ENCODE results near the gene MEX3D.
"Not testable (repeated sequence)": the region's sequence is repeated elsewhere in the genome, so short reads cannot be mapped to it uniquely, and the experiment has no call there.

Gene MEX3D

GRCh38 chr19:1553415-1553814 is 14.7 kb downstream of the MEX3D start:
- no peak for DNase-seq (ENCODE audit: insufficient read length, low spot score)
- no peak for TF ChIP-seq POLR2A (IDR thresholded peaks at IDR 0.05; ENCODE audit: low read depth, low read length)
- FAIRE-seq, result no peak

DNA sequence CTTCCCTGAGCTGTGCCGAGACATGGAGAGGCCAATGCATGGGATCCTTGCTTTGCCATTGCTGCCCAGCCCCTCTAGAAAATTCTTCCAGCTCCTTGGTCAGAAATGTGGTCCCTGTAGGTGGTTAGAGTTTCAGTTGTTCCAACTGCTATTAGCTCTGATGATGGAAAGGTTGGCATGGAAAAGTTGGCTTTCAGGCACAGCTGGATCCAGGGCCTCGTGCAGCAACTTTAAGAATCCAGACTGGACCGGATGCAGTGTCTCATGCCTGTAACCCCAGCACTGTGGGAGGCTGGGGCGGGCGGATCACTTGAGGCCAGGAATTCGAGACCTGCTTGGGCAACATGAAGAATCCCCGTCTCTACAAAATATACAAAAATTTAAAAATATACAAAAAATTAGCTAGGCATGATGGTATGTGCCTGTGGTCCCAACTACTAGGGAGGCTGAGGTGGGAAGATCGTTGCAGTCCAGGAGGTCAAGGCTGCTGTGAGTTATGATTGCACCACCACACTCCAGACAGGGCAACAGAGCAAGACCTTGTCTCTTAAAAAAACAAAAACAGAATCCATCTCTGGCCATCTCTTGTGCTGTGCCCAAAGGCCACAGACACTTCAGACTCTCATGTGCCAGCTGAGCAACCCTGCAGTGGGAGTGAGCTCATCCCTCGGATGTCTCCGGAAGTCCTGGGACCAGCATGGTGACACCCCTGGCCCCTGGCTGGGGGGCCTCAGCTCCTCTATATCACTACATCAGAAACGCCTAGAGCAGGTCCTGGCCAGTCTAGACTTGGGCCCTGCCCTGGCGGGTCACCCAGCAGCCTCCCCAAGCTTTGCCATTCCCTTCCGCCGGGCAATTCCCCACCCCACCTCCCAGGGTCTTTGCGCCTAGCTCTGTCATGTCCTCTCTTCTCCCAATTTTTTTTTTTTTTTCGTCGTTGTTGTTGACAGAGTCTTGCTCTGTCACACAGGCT is 16.8 kb downstream of the MEX3D start:
- FAIRE-seq, result no peak
- TF ChIP-seq POLR2A (IDR thresholded peaks at IDR 0.05; ENCODE audit: low read depth, low read length), result no peak
- no peak for DNase-seq (ENCODE audit: insufficient read length, low spot score)

DNA sequence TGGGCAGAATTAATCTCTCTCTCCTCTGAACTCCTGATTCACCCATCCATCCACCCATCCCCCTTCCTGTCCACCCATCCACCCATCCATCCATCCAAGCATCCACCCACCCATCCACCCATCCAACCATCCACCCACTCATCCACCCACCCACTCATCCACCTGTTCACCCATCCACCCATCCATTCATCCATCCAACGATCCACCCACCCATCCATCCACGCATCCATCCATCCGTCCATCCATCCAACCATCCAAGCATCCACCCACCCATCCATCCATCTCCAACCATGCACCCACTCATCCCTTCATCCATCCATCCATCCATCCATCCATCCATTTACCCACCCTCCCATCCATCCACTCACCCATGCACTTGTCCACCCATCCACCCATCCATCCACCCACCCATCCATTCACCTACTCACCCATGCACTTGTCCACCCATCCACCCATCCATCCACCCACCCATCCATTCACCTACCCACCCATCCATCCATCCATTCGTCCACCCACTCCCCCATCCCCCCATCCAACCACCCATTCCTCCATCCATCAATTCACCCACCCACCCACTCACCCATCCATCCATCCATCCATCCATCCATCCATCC is 18.7 kb downstream of the MEX3D start:
- no peak for FAIRE-seq
- DNase-seq (ENCODE audit: insufficient read length, low spot score), result no peak
- TF ChIP-seq POLR2A (IDR thresholded peaks at IDR 0.05; ENCODE audit: low read depth, low read length), result no peak

- FAIRE-seq (no peak), DNase-seq (ENCODE audit: insufficient read length, low spot score) (no peak)
- no peak for TF ChIP-seq POLR2A (IDR thresholded peaks at IDR 0.05; ENCODE audit: low read depth, low read length)
Observed at GRCh38 chr19:1540365-1540925, 27.7 kb downstream of the MEX3D start.

DNA sequence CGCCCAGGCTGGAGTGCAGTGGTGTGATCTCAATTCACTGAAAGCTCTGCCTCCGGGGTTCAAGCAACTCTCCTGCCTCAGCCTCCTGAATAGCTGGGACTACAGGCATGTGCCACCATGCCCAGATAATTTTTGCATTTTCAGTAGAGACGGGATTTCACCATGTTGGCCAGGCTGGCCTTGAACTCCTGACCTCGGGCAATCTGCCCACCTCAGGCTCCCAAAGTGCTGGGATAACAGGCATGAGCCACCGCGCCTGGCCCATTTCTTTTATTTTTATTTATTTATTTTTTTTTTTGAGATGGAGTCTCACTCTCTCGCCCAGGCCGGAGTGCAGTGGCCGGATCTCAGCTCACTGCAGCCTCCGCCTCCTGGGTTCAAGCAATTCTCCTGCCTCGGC is 28.4 kb downstream of the MEX3D start:
- not testable (repeated sequence) for FAIRE-seq; DNase-seq (ENCODE audit: insufficient read length, low spot score)

DNA sequence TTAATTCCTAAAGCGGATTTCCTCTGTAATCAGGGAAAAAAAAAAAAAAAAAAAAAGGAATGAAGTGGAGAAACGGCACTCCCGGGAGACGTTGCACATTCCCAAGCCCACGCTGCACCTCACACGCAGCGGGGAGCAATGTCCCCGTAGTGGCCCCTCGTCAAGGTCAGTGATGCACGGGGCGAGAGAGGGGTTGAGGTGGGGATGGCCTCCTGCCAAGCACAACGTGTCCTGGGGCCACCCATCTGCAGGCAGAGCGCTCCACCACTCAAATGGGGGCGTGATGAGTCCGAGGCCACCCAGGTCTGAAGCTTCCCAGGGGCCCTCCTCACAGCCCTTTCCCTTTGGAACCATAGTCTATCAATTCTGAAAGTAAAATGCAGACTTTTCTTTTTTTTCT is 29.1 kb downstream of the MEX3D start:
- DNase-seq (ENCODE audit: insufficient read length, low spot score) (no peak), FAIRE-seq (no peak)
- no peak for TF ChIP-seq POLR2A (IDR thresholded peaks at IDR 0.05; ENCODE audit: low read depth, low read length)

DNA sequence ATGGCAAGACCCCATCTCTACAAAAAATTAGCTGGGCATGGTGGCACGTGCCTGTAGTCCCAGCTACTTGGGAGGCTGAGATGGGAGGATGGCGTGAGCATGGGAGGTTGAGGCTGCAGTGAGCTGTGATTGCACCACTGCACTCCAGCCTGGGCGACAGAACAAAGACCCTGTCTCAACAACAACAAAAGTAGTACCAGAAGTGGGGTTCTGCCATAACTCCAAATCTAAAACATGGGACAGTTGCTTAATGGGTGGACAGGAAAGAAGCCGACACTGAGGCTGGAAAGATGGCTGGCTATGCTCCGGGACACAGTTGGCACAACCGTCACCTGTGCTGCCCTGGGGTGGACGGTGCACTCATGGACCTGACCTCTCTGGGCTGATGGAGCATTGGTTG is 32.4 kb downstream of the MEX3D start:
- not testable (repeated sequence) for DNase-seq (ENCODE audit: insufficient read length, low spot score); FAIRE-seq

DNA sequence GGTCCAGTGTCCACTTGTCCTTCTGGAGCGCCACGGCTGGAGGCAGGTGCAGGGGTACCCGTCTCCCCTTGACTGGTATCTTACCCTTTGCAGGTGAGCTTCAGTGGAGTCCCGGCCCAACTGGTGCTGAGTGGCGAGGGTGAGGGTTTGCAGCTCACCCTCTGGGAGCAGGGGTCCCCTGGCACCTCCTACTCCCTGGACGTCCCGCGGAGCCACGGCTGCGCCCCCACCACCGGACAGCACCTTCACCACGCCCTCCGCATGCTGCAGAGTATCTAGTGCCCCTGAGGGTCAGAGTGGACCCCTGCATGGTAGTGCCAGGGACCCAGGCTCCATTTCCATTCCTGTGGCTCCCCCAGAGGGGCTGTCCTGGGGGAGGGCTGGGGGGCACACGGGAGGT is 33.2 kb downstream of the MEX3D start:
- DNase-seq (ENCODE audit: insufficient read length, low spot score) (no peak), FAIRE-seq (no peak)
- no peak for TF ChIP-seq POLR2A (IDR thresholded peaks at IDR 0.05; ENCODE audit: low read depth, low read length)

GRCh38 chr19:1533510-1534150 is 34.5 kb downstream of the MEX3D start:
- DNase-seq (ENCODE audit: insufficient read length, low spot score) (no peak), FAIRE-seq (no peak)
- no peak for TF ChIP-seq POLR2A (IDR thresholded peaks at IDR 0.05; ENCODE audit: low read depth, low read length)

DNA sequence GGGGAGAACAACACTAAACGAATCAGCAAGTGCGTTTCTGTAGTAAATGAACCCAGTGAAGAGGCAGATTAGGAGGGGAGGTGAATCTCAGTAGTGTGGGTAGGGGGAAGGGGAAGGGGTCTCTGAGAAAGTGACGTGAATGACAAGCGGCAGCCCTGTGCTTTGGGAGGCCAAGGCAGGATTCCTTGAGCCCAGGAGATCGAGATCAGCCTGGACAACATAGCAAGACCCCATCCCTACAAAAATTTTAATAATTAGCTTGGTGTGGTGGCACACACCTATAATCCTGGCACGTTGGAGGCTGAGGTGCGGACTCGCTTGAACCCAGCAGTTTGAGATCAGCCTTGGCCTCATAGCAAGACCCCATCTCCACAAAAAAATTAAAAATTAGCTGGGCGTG is 36.1 kb downstream of the MEX3D start:
- FAIRE-seq, result no peak
- no peak for TF ChIP-seq POLR2A (IDR thresholded peaks at IDR 0.05; ENCODE audit: low read depth, low read length)
- no peak for DNase-seq (ENCODE audit: insufficient read length, low spot score)

GRCh38 chr19:1531587-1531986 is 36.5 kb downstream of the MEX3D start:
- no peak for TF ChIP-seq POLR2A (IDR thresholded peaks at IDR 0.05; ENCODE audit: low read depth, low read length)
- DNase-seq (ENCODE audit: insufficient read length, low spot score) (no peak), FAIRE-seq (no peak)

DNA sequence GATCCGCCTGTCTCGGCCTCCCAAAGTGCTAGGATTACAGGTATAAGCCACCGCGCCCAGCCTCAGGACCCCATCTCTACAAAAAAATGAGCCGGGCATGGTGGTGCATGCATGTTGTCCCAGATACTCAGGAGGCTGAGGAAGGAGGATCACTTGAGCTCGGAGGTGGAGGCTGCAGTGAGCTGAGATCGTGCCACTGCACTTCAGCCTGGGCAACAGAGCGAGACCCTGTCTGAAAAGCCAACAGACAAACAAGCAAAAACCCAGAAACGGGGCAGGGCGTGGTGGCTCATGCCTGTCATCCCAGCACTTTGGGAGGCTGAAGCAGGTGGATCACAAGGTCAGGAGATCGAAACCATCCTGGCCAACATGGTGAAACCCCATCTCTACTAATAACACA is 37.3 kb downstream of the MEX3D start:
- FAIRE-seq; DNase-seq (ENCODE audit: insufficient read length, low spot score): not testable (repeated sequence)

GRCh38 chr19:1529430-1529816 is 38.7 kb downstream of the MEX3D start:
- FAIRE-seq, result no peak
- no peak for DNase-seq (ENCODE audit: insufficient read length, low spot score)
- no peak for TF ChIP-seq POLR2A (IDR thresholded peaks at IDR 0.05; ENCODE audit: low read depth, low read length)
